HEK293 (cell line): ENCODE results near the gene NRIP1.

Experiments used
- ZFP41 ChIP-seq: fragments of 450-650 bp; formaldehyde crosslinking; IDR thresholded peaks from 2 replicates; pipeline ENCODE4 v1.5.1; 2016; ENCODE audit warnings: missing biosample characterization, missing genetic modification characterization, borderline replicate concordance
- ZNF274 ChIP-seq, 2 experiments: fragments of 200-500 bp in 1 of 2; fragments of 450-650 bp in 1 of 2; sonication (Bioruptor generic) in 1 of 2; formaldehyde crosslinking in 1 of 2; IDR thresholded peaks; 2 replicates each; pipeline versions ENCODE4 v1.5.1 to v1.6.1; 2014 to 2016; ENCODE audit warnings: borderline replicate concordance in 1 of 2, inconsistent platforms in 1 of 2, low read length in 1 of 2, missing biosample characterization in 1 of 2, missing genetic modification characterization in 1 of 2
- ZNF654 ChIP-seq: fragments of 450-650 bp; formaldehyde crosslinking; IDR thresholded peaks from 2 replicates; pipeline ENCODE4 v1.5.1; 2016; ENCODE audit warnings: low read depth, missing biosample characterization, missing genetic modification characterization
- TF ChIP-seq, protein P1 (sequence below): fragments of 450-650 bp; formaldehyde crosslinking; IDR thresholded peaks from 2 replicates; pipeline ENCODE4 v1.5.1; 2016; ENCODE audit warnings: missing biosample characterization, missing genetic modification characterization

DNA sequence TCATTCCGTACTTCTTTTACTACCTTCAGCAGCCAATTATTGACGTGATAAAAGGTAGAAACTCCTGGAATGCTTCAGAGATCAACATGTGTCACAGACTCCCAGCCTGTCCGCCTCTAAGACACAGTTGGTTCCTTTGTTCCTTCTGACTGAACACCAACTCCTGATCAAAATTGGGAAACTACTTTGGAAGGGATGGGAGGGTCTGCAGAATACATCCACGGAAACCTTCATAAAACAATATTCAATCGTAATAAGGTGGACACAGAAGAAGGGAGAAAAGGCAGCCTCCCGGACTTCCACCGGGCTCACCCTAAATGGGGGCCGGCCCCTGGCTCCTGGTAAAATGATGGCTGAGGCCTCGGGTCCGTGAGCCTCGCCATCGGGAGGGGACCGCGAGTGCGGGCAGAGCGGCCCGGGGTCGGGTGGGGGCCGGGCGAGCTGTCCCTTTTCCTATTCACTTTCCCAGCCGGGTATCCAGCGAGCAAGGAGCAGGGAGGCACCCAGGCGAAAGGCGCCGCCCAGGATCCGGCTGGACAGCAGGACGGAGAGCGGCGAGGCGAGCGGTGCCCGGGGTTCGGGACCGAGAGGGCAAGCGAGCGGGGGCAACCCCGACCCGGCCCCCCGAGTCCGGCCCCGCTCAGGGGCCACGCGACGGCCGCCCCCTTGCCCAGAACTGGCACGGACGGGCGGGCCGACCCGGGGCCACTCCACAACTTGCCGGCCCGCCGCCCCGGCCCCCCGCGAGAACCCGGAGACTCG lies 805 bp downstream of the NRIP1 start:
- TF ChIP-seq, protein P1, sequence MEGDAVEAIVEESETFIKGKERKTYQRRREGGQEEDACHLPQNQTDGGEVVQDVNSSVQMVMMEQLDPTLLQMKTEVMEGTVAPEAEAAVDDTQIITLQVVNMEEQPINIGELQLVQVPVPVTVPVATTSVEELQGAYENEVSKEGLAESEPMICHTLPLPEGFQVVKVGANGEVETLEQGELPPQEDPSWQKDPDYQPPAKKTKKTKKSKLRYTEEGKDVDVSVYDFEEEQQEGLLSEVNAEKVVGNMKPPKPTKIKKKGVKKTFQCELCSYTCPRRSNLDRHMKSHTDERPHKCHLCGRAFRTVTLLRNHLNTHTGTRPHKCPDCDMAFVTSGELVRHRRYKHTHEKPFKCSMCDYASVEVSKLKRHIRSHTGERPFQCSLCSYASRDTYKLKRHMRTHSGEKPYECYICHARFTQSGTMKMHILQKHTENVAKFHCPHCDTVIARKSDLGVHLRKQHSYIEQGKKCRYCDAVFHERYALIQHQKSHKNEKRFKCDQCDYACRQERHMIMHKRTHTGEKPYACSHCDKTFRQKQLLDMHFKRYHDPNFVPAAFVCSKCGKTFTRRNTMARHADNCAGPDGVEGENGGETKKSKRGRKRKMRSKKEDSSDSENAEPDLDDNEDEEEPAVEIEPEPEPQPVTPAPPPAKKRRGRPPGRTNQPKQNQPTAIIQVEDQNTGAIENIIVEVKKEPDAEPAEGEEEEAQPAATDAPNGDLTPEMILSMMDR (tag by site-specific recombination): no peak
- no peak for TF ChIP-seq ZNF274 (IDR thresholded peaks at IDR 0.05; ENCODE audit: low read length)
- no peak for TF ChIP-seq ZNF274 (tag by site-specific recombination; IDR thresholded peaks at IDR 0.05; ENCODE audit: borderline replicate concordance)
- TF ChIP-seq ZNF654 (tag by site-specific recombination): no peak
- no peak for TF ChIP-seq ZFP41 (tag by site-specific recombination)
